Activated T-helper 1 cell treated with anti-CD3 and anti-CD28 coated beads, Interleukin-12 subunit alpha, Interleukin-12 subunit beta, Interleukin-2, Interleukin-4 antibody, amounts not matched to agents 30 ng/mL and 10 ng/mL and 1 ng/mL, durations not matched to agents 14 hours and 24 hours and 36 hours (primary cell): ENCODE results near the gene ELMO3. TPM values are rescaled to one million over a fixed set of nuclear protein-coding genes. Genes with fewer than 3 reads are reported as not detected.

Experiments used
- DNase-seq: peaks from one replicate; pipeline ENCODE4 v3.0.0; 2021; ENCODE audit warnings: low spot score
- H3K27ac Mint-ChIP-seq: one replicate; pipeline ENCODE4 v1.8.0; 2021; ENCODE audit warnings: mild to moderate bottlenecking, mixed read lengths
- H3K27me3 Mint-ChIP-seq: one replicate; pipeline ENCODE4 v1.8.0; 2022; ENCODE audit warnings: mild to moderate bottlenecking, moderate library complexity, mixed read lengths; ENCODE audit not compliant: insufficient read depth
- H3K36me3 Mint-ChIP-seq: one replicate; pipeline ENCODE4 v1.8.0; 2021; ENCODE audit warnings: low read depth, mixed read lengths
- H3K4me1 Mint-ChIP-seq: one replicate; pipeline ENCODE4 v1.8.0; 2021; ENCODE audit warnings: low read depth, mixed read lengths
- H3K4me3 Mint-ChIP-seq: one replicate; pipeline ENCODE4 v1.8.0; 2021; ENCODE audit warnings: mild to moderate bottlenecking, moderate library complexity, mixed read lengths
- H3K9me3 Mint-ChIP-seq: one replicate; pipeline ENCODE4 v1.8.0; 2021; ENCODE audit warnings: mixed read lengths
- intact Hi-C: fragments of 100-400 bp; cut with micrococcal nuclease; formaldehyde crosslinking; loops from one replicate; pipeline ENCODE4 v1.15.1; 2024
- total RNA-seq: library from RNA; stranded (reverse); gene quantifications from 2 replicates; pipeline ENCODE4 v1.2.3, GENCODE V29; 2022

ELMO3 gene
- total RNA-seq, 1 donor from 2014 or later: 8.5 TPM

- Mint-ChIP-seq H3K27me3 (peaks cover 1% of the 10 kb centered on the region), H3K36me3 (peaks cover 13% of the 10 kb centered on the region), H3K4me3 (peak overlapping the region; percentile 29), H3K27ac (no peak overlapping the region), H3K9me3 (no peaks in the 10 kb centered on the region), H3K4me1 (peaks cover 41% of the 10 kb centered on the region)
- no peak for DNase-seq
- intact Hi-C loops: no loop called here
Measured at GRCh38 chr16:67179421-67180080, 19.4 kb upstream of the ELMO3 start.

- Mint-ChIP-seq H3K9me3 (no peaks in the 10 kb centered on the region), H3K4me3 (no peak overlapping the region), H3K36me3 (peaks cover 13% of the 10 kb centered on the region), H3K27ac (no peak overlapping the region), H3K4me1 (peaks cover 42% of the 10 kb centered on the region), H3K27me3 (peaks cover 3% of the 10 kb centered on the region)
- intact Hi-C loops: no loop called here
- DNase-seq: no peak
Measured at GRCh38 chr16:67180166-67180565, 18.8 kb upstream of the ELMO3 start.

DNA sequence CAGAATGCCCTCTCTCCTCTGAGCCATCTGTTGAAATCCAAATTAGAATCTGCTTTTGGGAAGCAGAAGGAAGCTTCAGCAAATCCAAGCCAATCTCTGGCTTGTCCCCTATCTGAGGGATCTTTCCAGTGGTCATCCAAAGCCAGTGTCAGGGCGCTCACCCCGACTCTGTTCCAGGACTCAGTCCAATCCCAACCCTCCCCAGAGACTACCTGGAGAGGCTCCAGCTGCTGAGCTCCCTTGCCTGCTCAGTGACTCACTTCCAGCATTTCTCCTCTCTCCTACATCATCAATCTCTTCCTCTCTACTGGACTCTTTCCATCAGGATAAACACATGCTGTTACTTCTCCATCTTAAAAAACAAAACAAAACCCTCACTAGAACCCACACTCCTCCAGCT, 17.6 kb upstream of the ELMO3 start:
- Mint-ChIP-seq H3K36me3 (peaks cover 6% of the 10 kb centered on the region), H3K27me3 (peaks cover 8% of the 10 kb centered on the region), H3K4me1 (peaks cover 38% of the 10 kb centered on the region), H3K27ac (no peak overlapping the region), H3K9me3 (no peaks in the 10 kb centered on the region), H3K4me3 (no peak overlapping the region)
- intact Hi-C loops: no loop called here
- no peak for DNase-seq

- Mint-ChIP-seq H3K4me1 (peaks cover 29% of the 10 kb centered on the region), H3K9me3 (no peaks in the 10 kb centered on the region), H3K4me3 (no peak overlapping the region), H3K27me3 (peaks cover 8% of the 10 kb centered on the region), H3K36me3 (peaks cover 3% of the 10 kb centered on the region), H3K27ac (no peak overlapping the region)
- intact Hi-C loops: loop anchor here (2.0 kb wide), 1 partner anchor 65 kb away; the partner anchor contains the start of gene FHOD1
- no peak for DNase-seq
Measured at GRCh38 chr16:67182288-67182687, 16.6 kb upstream of the ELMO3 start.

- Mint-ChIP-seq H3K27ac (no peak overlapping the region), H3K4me1 (peaks cover 24% of the 10 kb centered on the region), H3K9me3 (no peaks in the 10 kb centered on the region), H3K4me3 (no peak overlapping the region), H3K36me3 (no peaks in the 10 kb centered on the region), H3K27me3 (peaks cover 8% of the 10 kb centered on the region)
- intact Hi-C loops: loop anchor here (1.0 to 2.0 kb wide), 8 partner anchors 9 to 229 kb away; partner anchors contain the start of genes E2F4, FBXL8, FHOD1 and NOL3
- no peak for DNase-seq
Measured at GRCh38 chr16:67183284-67183626, 15.7 kb upstream of the ELMO3 start.

DNA sequence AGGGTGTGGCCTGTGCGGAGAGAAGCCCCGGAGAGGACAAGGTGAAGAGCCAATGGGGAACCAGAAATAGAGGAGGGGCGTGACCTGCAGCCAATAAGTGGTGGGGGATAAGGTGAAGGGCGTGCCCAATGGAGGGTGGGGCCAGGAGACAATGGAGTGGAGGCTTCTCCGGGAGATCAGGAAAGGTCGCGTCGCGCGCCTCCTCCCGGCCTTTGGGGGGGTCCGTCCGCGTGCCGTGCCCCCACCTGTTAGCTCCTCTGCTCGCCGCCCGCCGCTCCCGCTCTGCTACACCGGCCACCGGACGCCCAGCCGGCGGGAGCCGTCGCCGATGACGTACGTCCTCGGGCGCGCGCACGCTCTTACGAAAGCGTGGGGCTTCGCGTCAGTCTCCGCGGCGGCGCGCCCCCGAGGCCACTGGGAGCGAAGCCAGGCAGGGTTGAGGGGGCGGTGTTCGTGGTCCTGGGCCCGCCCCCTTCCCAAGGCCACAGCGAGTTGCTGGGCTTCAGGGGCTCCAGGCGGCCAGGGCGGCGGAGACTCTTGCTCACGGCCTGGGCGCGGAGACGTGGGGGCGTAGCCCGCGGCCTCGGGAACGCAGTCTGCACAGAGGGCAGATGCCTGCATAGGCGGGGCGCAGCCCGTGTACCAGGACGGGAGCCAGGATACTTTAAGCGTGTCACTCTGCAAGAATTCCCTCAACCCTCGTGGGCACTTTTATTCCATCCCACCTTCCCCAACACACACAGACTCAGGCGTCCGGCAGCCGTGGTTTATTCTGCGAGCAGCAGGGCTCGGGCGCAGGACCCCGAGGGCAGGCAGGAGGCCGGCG, 15.1 kb upstream of the ELMO3 start, which contains the start of gene MATCAP1:
Gene MATCAP1 (minus strand): TSS at position 337 of the 826 bp plus-strand sequence. CDS start 3,353 bp downstream, outside the sequence.
- H3K27ac Mint-ChIP-seq: no peak within 1 kb of the TSS
- DNase-seq: peak; percentile 94
- H3K36me3 Mint-ChIP-seq: no peaks in the 10 kb centered on the region
- H3K27me3 Mint-ChIP-seq: peaks cover 8% of the 10 kb centered on the region
- peak within 1 kb of the TSS; percentile 62 for H3K4me3 Mint-ChIP-seq
- intact Hi-C loops: loop anchor here (1.0 to 2.0 kb wide), 10 partner anchors 8 to 237 kb away; partner anchors contain the start of genes E2F4, FBXL8, FHOD1 and NOL3
- H3K9me3 Mint-ChIP-seq: no peaks in the 10 kb centered on the region
- H3K4me1 Mint-ChIP-seq: peaks cover 20% of the 10 kb centered on the region

- Mint-ChIP-seq H3K27ac (no peak overlapping the region), H3K27me3 (peaks cover 8% of the 10 kb centered on the region), H3K9me3 (no peaks in the 10 kb centered on the region), H3K4me3 (peak overlapping the region; percentile 62), H3K36me3 (no peaks in the 10 kb centered on the region), H3K4me1 (peaks cover 13% of the 10 kb centered on the region)
- intact Hi-C loops: loop anchor here (2.0 kb wide), 2 partner anchors 76 to 238 kb away; partner anchors contain the start of gene PHAF1
- no peak for DNase-seq
Measured at GRCh38 chr16:67184453-67184994, 14.4 kb upstream of the ELMO3 start.

- Mint-ChIP-seq H3K9me3 (no peaks in the 10 kb centered on the region), H3K27me3 (peaks cover 8% of the 10 kb centered on the region), H3K4me1 (peaks cover 10% of the 10 kb centered on the region), H3K4me3 (peak overlapping the region; percentile 92), H3K36me3 (no peaks in the 10 kb centered on the region), H3K27ac (peak overlapping the region; percentile 89)
- DNase-seq: peak; percentile 80
- intact Hi-C loops: loop anchor here (1.0 to 2.0 kb wide), 4 partner anchors 76 to 238 kb away; partner anchors contain the start of gene PHAF1
Measured at GRCh38 chr16:67184995-67185650, 13.8 kb upstream of the ELMO3 start.

DNA sequence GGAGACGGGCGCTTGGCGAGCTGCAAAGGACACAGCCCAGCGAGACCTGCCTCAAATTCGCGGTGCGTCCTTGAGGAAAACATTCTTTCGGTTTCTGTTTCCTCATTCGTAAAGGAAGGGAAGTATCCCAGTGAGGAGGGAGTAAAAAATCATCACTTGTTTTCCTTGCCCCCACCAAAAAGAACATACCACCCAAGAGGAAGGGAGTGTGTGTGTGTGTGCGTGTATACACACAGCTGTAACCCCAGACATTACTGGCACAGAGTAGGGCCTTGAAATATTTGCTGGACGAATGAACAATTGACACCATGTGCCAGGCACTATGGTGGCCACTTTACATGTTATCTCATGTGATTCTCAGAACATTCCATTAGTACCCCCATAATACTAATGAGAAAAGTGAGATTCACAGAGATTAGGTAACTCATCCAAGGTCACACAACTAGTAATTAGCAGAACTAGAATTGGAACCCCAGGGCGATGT, 13.2 kb upstream of the ELMO3 start:
- intact Hi-C loops: loop anchor here (1.0 to 2.0 kb wide), 4 partner anchors 77 to 239 kb away; partner anchors contain the start of gene PHAF1
- no peak for DNase-seq
- peak overlapping the region; percentile 92 for H3K4me3 Mint-ChIP-seq
- H3K9me3 Mint-ChIP-seq: no peaks in the 10 kb centered on the region
- no peaks in the 10 kb centered on the region for H3K36me3 Mint-ChIP-seq
- H3K4me1 Mint-ChIP-seq: peaks cover 10% of the 10 kb centered on the region
- peak overlapping the region; percentile 89 for H3K27ac Mint-ChIP-seq
- H3K27me3 Mint-ChIP-seq: peaks cover 8% of the 10 kb centered on the region

GRCh38 chr16:67186550-67186950, 12.4 kb upstream of the ELMO3 start:
- no peaks in the 10 kb centered on the region for H3K36me3 Mint-ChIP-seq
- H3K4me3 Mint-ChIP-seq: no peak overlapping the region
- H3K9me3 Mint-ChIP-seq: no peaks in the 10 kb centered on the region
- H3K4me1 Mint-ChIP-seq: peaks cover 18% of the 10 kb centered on the region
- no peak overlapping the region for H3K27ac Mint-ChIP-seq
- H3K27me3 Mint-ChIP-seq: peaks cover 8% of the 10 kb centered on the region
- no peak for DNase-seq
- intact Hi-C loops: no loop called here

DNA sequence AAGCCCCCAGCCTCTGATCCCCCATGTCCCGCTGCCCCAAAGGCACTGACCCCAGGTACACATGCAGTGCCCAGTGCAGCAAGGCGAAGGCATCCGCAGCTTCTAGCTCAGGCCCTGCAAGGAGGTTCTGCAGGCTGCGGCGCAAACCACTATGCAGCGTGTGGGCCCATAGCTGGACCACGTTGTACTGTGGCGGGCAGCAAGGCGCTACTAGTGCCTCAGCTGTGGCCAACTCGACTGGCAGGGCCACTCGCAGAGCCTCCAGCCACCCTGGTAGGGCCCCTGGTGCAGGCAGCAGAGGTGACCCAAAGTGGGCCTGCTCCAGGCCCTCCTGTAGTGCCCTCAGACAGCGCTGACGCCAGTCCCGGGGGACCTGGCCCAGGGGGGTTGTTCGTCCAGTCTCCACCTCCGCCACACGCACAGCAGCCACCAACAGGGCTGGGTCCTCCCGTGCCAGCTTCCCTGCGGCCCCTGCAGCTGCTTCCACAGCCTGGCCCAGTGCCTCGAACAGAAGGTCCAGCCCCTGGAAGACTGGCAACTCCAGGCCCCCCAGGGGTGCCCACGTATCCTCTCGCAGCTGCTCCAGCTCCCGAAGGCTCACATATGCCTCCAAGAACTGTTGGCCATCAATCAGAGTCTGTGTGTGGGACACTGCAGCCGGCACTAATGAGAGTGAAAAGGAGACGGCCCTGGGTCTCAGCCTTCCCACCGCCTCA, 11.6 kb upstream of the ELMO3 start:
- intact Hi-C loops: no loop called here
- Mint-ChIP-seq H3K4me1 (peaks cover 22% of the 10 kb centered on the region), H3K27me3 (peaks cover 8% of the 10 kb centered on the region)

DNA sequence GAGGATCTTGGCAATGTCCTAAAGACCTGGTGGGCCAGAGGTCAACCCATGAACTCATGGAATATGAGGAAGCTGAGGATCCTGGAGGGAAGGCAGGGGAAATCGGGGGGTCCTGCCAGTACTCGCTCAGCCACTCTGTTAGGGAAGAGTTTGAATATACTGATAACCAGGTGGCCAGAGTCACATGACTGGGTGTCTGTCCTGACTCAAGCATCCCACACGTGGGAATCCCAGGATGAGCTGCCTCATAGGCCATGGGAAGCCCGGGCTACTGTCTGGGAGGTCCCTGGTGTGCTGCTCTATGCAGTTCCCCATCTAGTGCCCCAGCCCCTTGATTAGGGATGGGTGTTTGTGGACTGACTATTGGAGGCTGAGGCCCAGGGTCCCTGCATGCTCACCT, 10.6 kb upstream of the ELMO3 start:
- intact Hi-C loops: no loop called here
- no peak overlapping the region for H3K4me3 Mint-ChIP-seq
- H3K27me3 Mint-ChIP-seq: peaks cover 8% of the 10 kb centered on the region
- H3K4me1 Mint-ChIP-seq: peaks cover 30% of the 10 kb centered on the region
- peaks cover 5% of the 10 kb centered on the region for H3K36me3 Mint-ChIP-seq
- DNase-seq: no peak
- no peak overlapping the region for H3K27ac Mint-ChIP-seq
- no peaks in the 10 kb centered on the region for H3K9me3 Mint-ChIP-seq

More for the DNA sequence above, 11.6 kb upstream of the ELMO3 start:
- Mint-ChIP-seq H3K4me3 (no peak overlapping the region), H3K27ac (no peak overlapping the region), H3K36me3 (no peaks in the 10 kb centered on the region), H3K9me3 (no peaks in the 10 kb centered on the region)
- no peak for DNase-seq
